Neural cell (in vitro differentiated cells): ENCODE measurements around the gene HMCES. TPM values are rescaled to one million over a fixed set of nuclear protein-coding genes. Genes with fewer than 3 reads are reported as not detected.

ENCODE experiments used
- H2AFZ ChIP-seq: fragments of 200-600, 300-800 bp; sonication (generic), shearing (Covaris generic); 2 replicates; pipeline ENCODE4 v1.6.0; 2014; ENCODE audit warnings: low read depth, mild to moderate bottlenecking, antibody characterized with exemption, low read length, moderate library complexity
- H3F3A ChIP-seq: fragments of 200-600 bp; shearing (Covaris generic); 2 replicates; pipeline ENCODE4 v1.6.1; 2016; ENCODE audit warnings: mild to moderate bottlenecking, moderate library complexity, mixed read lengths, antibody characterized with exemption, low read length; ENCODE audit not compliant: insufficient read depth, poor library complexity, severe bottlenecking
- H3K27ac ChIP-seq: fragments of 200-600, 300-800 bp; sonication (generic), shearing (Covaris generic); 2 replicates; pipeline ENCODE4 v1.5.1; 2014; ENCODE audit warnings: mild to moderate bottlenecking, low read length, moderate library complexity
- H3K27me3 ChIP-seq: fragments of 300-800, 200-600 bp; sonication (generic), shearing (Covaris generic); 2 replicates; pipeline ENCODE4 v1.6.0; 2014; ENCODE audit warnings: mild to moderate bottlenecking, low read depth, low read length, moderate library complexity; ENCODE audit not compliant: insufficient read depth
- H3K36me3 ChIP-seq: fragments of 300-800, 200-600 bp; sonication (generic), shearing (Covaris generic); 2 replicates; pipeline ENCODE4 v1.5.1; 2014; ENCODE audit warnings: mild to moderate bottlenecking, antibody characterized with exemption, low read length, moderate library complexity; ENCODE audit not compliant: insufficient read depth
- H3K4me2 ChIP-seq: fragments of 300-800, 200-600 bp; sonication (generic), shearing (Covaris generic); 2 replicates; pipeline ENCODE4 v1.6.0; 2014; ENCODE audit warnings: mild to moderate bottlenecking, low read length
- H3K4me3 ChIP-seq: fragments of 300-800, 200-600 bp; sonication (generic), shearing (Covaris generic); 2 replicates; pipeline ENCODE4 v1.5.1; 2014; ENCODE audit warnings: mild to moderate bottlenecking, low read length, moderate library complexity
- H3K79me2 ChIP-seq: fragments of 200-600 bp; shearing (Covaris generic); replicated peaks from 2 replicates; pipeline ENCODE4 v1.6.0; 2014; ENCODE audit warnings: mild to moderate bottlenecking, low read length, moderate library complexity; ENCODE audit not compliant: insufficient read depth
- H3K9ac ChIP-seq: fragments of 300-800, 200-600 bp; sonication (generic), shearing (Covaris generic); 2 replicates; pipeline ENCODE4 v1.6.1; 2016; ENCODE audit warnings: mild to moderate bottlenecking, low read length, mixed read lengths
- H3K9me2 ChIP-seq: fragments of 200-600 bp; shearing (Covaris generic); 2 replicates; pipeline ENCODE4 v1.6.1; 2016; ENCODE audit warnings: mild to moderate bottlenecking, low read length, mixed read lengths; ENCODE audit not compliant: insufficient read depth
- H3K9me3 ChIP-seq: fragments of 200-600, 300-800 bp; sonication (generic), shearing (Covaris generic); 2 replicates; pipeline ENCODE4 v1.6.1; 2016; ENCODE audit warnings: mild to moderate bottlenecking, mixed run types, low read length, moderate library complexity, mixed read lengths
- H4K20me1 ChIP-seq: fragments of 200-600 bp; shearing (Covaris generic); 2 replicates; pipeline ENCODE4 v1.6.1; 2016; ENCODE audit warnings: mild to moderate bottlenecking, mixed run types; ENCODE audit not compliant: insufficient read depth
- CTCF ChIP-seq: fragments of 450-650 bp; IDR thresholded peaks from 2 replicates; pipeline ENCODE4 v1.5.1; 2014; ENCODE audit warnings: antibody characterized with exemption, mild to moderate bottlenecking, moderate library complexity; ENCODE audit not compliant: poor library complexity, severe bottlenecking
- EP300 ChIP-seq: fragments of 450-650 bp; conservative IDR thresholded peaks from 2 replicates; pipeline ENCODE4 v1.6.1; 2014; ENCODE audit warnings: antibody characterized with exemption, mild to moderate bottlenecking, moderate library complexity; ENCODE audit not compliant: poor library complexity, severe bottlenecking
- EZH2 ChIP-seq: fragments of 200-600, 300-800 bp; shearing (Covaris generic), sonication (generic); IDR thresholded peaks from 2 replicates; pipeline ENCODE4 v1.6.1; 2014; ENCODE audit warnings: antibody characterized with exemption, low read length, borderline replicate concordance, mild to moderate bottlenecking; ENCODE audit not compliant: insufficient read depth, poor library complexity, severe bottlenecking
- MXI1 ChIP-seq: fragments of 450-650 bp; conservative IDR thresholded peaks from 2 replicates; pipeline ENCODE4 v1.6.1; 2014; ENCODE audit warnings: antibody characterized with exemption, mild to moderate bottlenecking; ENCODE audit not compliant: poor library complexity, severe bottlenecking
- POLR2AphosphoS5 ChIP-seq: IDR thresholded peaks from 2 replicates; pipeline ENCODE4 v1.6.1; 2012
- RAD21 ChIP-seq: fragments of 450-650 bp; conservative IDR thresholded peaks from 2 replicates; pipeline ENCODE4 v1.6.1; 2014; ENCODE audit warnings: antibody characterized with exemption, mild to moderate bottlenecking, moderate library complexity
- REST ChIP-seq: IDR thresholded peaks from 2 replicates; pipeline ENCODE4 v1.6.1; 2012; ENCODE audit warnings: borderline replicate concordance
- SMC3 ChIP-seq: fragments of 450-650 bp; conservative IDR thresholded peaks from 2 replicates; pipeline ENCODE4 v1.6.1; 2014; ENCODE audit warnings: antibody characterized with exemption, mild to moderate bottlenecking, moderate library complexity; ENCODE audit not compliant: poor library complexity
- TAF1 ChIP-seq: IDR thresholded peaks from 2 replicates; pipeline ENCODE4 v1.6.1; 2012; ENCODE audit warnings: low read depth
- polyA plus RNA-seq: library from polyadenylated mRNA; depleted of rRNA; stranded (reverse); fragments of >200 nt; gene quantifications from 2 replicates; pipeline ENCODE4 v1.2.3, GENCODE V29; 2014

Gene HMCES
- polyA plus RNA-seq, 1 donor from 2014 or later, result 23.0 TPM

- H3K36me3 ChIP-seq, result no peaks in the 10 kb centered on the region
- H3K27me3 ChIP-seq, result no peaks in the 10 kb centered on the region
- no peaks in the 10 kb centered on the region for H3F3A ChIP-seq
- H3K4me3 ChIP-seq, result no peak overlapping the region
- TF ChIP-seq EZH2, result no peak
- no peak for TF ChIP-seq POLR2AphosphoS5
- no peak for TF ChIP-seq EP300
- TF ChIP-seq MXI1, result no peak
- no peak for TF ChIP-seq TAF1
- no peak for TF ChIP-seq REST
- TF ChIP-seq CTCF, result no peak
- TF ChIP-seq RAD21, result no peak
- no peak for TF ChIP-seq SMC3
- H3K4me2 ChIP-seq, result no peak overlapping the region
- no peaks in the 10 kb centered on the region for H3K79me2 ChIP-seq
- H3K9ac ChIP-seq, result no peak overlapping the region
- H3K9me3 ChIP-seq, result no peaks in the 10 kb centered on the region
- H3K27ac ChIP-seq, result no peak overlapping the region
- no peaks in the 10 kb centered on the region for H3K9me2 ChIP-seq
- H2AFZ ChIP-seq, result no peak overlapping the region
- H4K20me1 ChIP-seq, result no peaks in the 10 kb centered on the region
Observed at GRCh38 chr3:129326595-129326994, 47.9 kb downstream of the HMCES start.

GRCh38 chr3:129327510-129327909, 48.8 kb downstream of the HMCES start:
- Histone ChIP-seq H3K36me3 (no peaks in the 10 kb centered on the region), H3K9me2 (no peaks in the 10 kb centered on the region), H3K4me3 (no peak overlapping the region), H3K27me3 (no peaks in the 10 kb centered on the region), H2AFZ (no peak overlapping the region), H4K20me1 (no peaks in the 10 kb centered on the region), H3K27ac (no peak overlapping the region), H3F3A (no peaks in the 10 kb centered on the region), H3K9me3 (no peaks in the 10 kb centered on the region), H3K79me2 (no peaks in the 10 kb centered on the region), H3K4me2 (no peak overlapping the region), H3K9ac (no peak overlapping the region)
- TF ChIP-seq EZH2, result no peak
- no peak for TF ChIP-seq REST
- no peak for TF ChIP-seq MXI1
- no peak for TF ChIP-seq EP300
- no peak for TF ChIP-seq RAD21
- TF ChIP-seq TAF1, result no peak
- no peak for TF ChIP-seq CTCF
- TF ChIP-seq POLR2AphosphoS5, result no peak
